Neural progenitor cell (in vitro differentiated cells): ENCODE results near the gene C1QTNF6.

Experiments
- EZH2 ChIP-seq: fragments of 200-600 bp; sonication (generic); IDR thresholded peaks from 2 replicates; pipeline ENCODE4 v1.6.1; 2017; ENCODE audit warnings: antibody characterized with exemption, mild to moderate bottlenecking, moderate library complexity
- EZH2phosphoT487 ChIP-seq: fragments of 200-600 bp; sonication (generic); IDR thresholded peaks from 2 replicates; pipeline ENCODE4 v1.6.1; 2017; ENCODE audit warnings: antibody characterized with exemption
- TF ChIP-seq, protein P1 (sequence below): fragments of 200-600 bp; sonication (generic); IDR thresholded peaks from 2 replicates; pipeline ENCODE4 v1.5.1; 2017; ENCODE audit warnings: antibody characterized with exemption, mild to moderate bottlenecking

- TF ChIP-seq, protein P1, sequence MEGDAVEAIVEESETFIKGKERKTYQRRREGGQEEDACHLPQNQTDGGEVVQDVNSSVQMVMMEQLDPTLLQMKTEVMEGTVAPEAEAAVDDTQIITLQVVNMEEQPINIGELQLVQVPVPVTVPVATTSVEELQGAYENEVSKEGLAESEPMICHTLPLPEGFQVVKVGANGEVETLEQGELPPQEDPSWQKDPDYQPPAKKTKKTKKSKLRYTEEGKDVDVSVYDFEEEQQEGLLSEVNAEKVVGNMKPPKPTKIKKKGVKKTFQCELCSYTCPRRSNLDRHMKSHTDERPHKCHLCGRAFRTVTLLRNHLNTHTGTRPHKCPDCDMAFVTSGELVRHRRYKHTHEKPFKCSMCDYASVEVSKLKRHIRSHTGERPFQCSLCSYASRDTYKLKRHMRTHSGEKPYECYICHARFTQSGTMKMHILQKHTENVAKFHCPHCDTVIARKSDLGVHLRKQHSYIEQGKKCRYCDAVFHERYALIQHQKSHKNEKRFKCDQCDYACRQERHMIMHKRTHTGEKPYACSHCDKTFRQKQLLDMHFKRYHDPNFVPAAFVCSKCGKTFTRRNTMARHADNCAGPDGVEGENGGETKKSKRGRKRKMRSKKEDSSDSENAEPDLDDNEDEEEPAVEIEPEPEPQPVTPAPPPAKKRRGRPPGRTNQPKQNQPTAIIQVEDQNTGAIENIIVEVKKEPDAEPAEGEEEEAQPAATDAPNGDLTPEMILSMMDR, result no peak
- TF ChIP-seq EZH2 (no peak), EZH2phosphoT487 (no peak)
Observed at GRCh38 chr22:37222440-37222971, 34.5 kb upstream of the C1QTNF6 start.
